Right cardiac atrium (tissue), 5 donors: ENCODE data around the gene KNDC1. TPM values are rescaled to one million over a fixed set of nuclear protein-coding genes. Genes with fewer than 3 reads are reported as not detected.

ENCODE experiments used
- ATAC-seq, 2 donors: fragments of 200-7000 bp; cut with Tn5 transposase; one replicate each; pipeline versions ENCODE4 v1.8.0 to v1.9.1; 2020; ENCODE audit warnings: moderate library complexity in 2 of 2, mild to moderate bottlenecking in 1 of 2
- DNase-seq, 3 donors: peaks; one replicate each; pipeline ENCODE4 v3.0.0-alpha.2; 2020
- H3K27ac ChIP-seq: one replicate; pipeline ENCODE4 v1.5.1; 2013; ENCODE audit warnings: mild to moderate bottlenecking, low read length, control low read depth, moderate library complexity
- H3K27me3 ChIP-seq: one replicate; pipeline ENCODE4 v1.6.1; 2013; ENCODE audit not compliant: control insufficient read depth, insufficient read depth
- H3K4me1 ChIP-seq: one replicate; pipeline ENCODE4 v1.6.1; 2013; ENCODE audit warnings: low read length; ENCODE audit not compliant: control insufficient read depth, insufficient read depth
- H3K4me3 ChIP-seq: one replicate; pipeline ENCODE4 v1.5.1; 2013; ENCODE audit warnings: low read length, control low read depth
- H3K9me3 ChIP-seq: one replicate; pipeline ENCODE4 v1.6.1; 2013; ENCODE audit warnings: low read length; ENCODE audit not compliant: control insufficient read depth
- WGBS: extraction: QIAGEN DNeasy Blood & Tissue Kit; methylation state at CpG from one replicate; pipeline ENCODE4 v1.1.7; 2013; 5-methylcytosine and 5-hydroxymethylcytosine counted together
- intact Hi-C, 4 donors: fragments of 100-400 bp; cut with DNase I; formaldehyde crosslinking; loops; one replicate each; pipeline versions ENCODE4 v1.11.0 to v1.14.0; 2022 to 2023
- microRNA-seq, 2 donors: library from miRNA; unstranded; fragments of <30 nt; microRNA quantifications; one replicate each; pipeline ENCODE4 v1.2.0, GENCODE V29; 2020 to 2021
- polyA plus RNA-seq: library from polyadenylated mRNA; stranded (reverse); fragments of 200-250 nt; gene quantifications from one replicate; pipeline ENCODE4 v1.2.3, GENCODE V29; 2013
- total RNA-seq, 4 donors: library from RNA; stranded (reverse); fragmentation: NEBNext Ultra II Directional; extraction: Animal tissue kit (Norgen Biotek cat#: 25700); gene quantifications; one replicate each; pipeline ENCODE4 v1.2.1, GENCODE V29; 2021
- donor health status: healthy with polysubstance abuse.
- donor health status: DM: no; HTN: yes; CAD: no.
- donor health status: DM: no; HTN: no; CAD: no.
- donor health status: DM: no; HTN: yes; CAD: no; lungs with severe emphysema.
- donor health status: DM: yes; HTN: yes; CAD: no.

The KNDC1 gene
- total and polyA plus RNA-seq, 5 donors: 0.23 to 1.4 (median 0.50) TPM

GRCh38 chr10:133272964-133273420, 113.0 kb downstream of the KNDC1 start:
- H3K4me1 ChIP-seq: no peaks in the 10 kb centered on the region
- no peaks in the 10 kb centered on the region for H3K27me3 ChIP-seq
- DNase-seq (peak in 1 of 3 donors; percentile 53), ATAC-seq (no peak)
- 86% methylated on average over 25 of the region's 25 CpGs for WGBS
- intact Hi-C loops: no loop called here
- no peak overlapping the region for H3K27ac ChIP-seq
- no peak overlapping the region for H3K4me3 ChIP-seq
- H3K9me3 ChIP-seq: no peaks in the 10 kb centered on the region

DNA sequence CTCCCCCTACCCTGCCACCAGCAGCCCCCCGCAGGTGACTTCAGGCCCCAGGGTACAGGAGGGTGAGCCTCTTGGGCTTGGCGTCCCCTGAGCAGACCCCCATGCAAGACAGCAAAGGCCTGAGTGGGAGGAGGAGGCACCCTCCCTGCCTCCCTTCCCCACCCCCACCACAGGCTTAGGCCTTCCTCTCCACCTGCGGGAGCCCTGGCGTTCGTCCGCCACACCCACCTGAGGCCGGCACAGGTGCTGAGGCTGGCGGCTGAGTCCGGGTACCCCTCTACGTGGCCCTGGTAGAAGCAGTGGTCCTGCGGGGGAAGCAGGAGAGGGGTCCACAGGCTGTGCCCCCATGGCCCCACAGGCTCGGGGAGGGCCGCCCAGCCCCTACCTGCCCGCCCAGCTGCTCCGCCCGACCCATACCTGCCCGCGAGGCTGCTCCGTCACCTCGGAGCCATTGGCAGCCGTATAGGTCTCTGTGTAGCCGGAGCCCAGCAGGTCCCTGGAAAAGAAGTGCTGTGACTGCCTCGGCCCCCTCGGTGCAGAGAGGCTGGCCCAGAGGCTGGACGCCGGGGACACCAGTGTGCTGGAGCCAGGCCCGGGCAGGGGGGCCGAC, 113.6 kb downstream of the KNDC1 start:
- H3K27ac ChIP-seq: no peak overlapping the region
- H3K4me3 ChIP-seq: no peak overlapping the region
- intact Hi-C loops: no loop called here
- DNase-seq (peak in 1 of 3 donors; percentile 57), ATAC-seq (no peak)
- no peaks in the 10 kb centered on the region for H3K4me1 ChIP-seq
- no peaks in the 10 kb centered on the region for H3K27me3 ChIP-seq
- 90% methylated on average over 28 of the region's 28 CpGs for WGBS
- H3K9me3 ChIP-seq: no peaks in the 10 kb centered on the region

GRCh38 chr10:133274751-133275683, 115.0 kb downstream of the KNDC1 start:
- peak in 1 of 3 donors; percentile 57 for DNase-seq
- WGBS: 34% methylated on average over 26 of the region's 26 CpGs
- Histone ChIP-seq H3K9me3 (no peaks in the 10 kb centered on the region), H3K27ac (no peak overlapping the region), H3K4me3 (no peak overlapping the region), H3K27me3 (no peaks in the 10 kb centered on the region), H3K4me1 (no peaks in the 10 kb centered on the region)
- no peak for ATAC-seq
- intact Hi-C loops: no loop called here

GRCh38 chr10:133275684-133276092, 115.7 kb downstream of the KNDC1 start:
- ATAC-seq (no peak), DNase-seq (peak in 1 of 3 donors; percentile 20)
- H3K27me3 ChIP-seq: no peaks in the 10 kb centered on the region
- H3K27ac ChIP-seq: no peak overlapping the region
- H3K4me3 ChIP-seq: no peak overlapping the region
- no peaks in the 10 kb centered on the region for H3K4me1 ChIP-seq
- intact Hi-C loops: no loop called here
- H3K9me3 ChIP-seq: no peaks in the 10 kb centered on the region
- 35% methylated on average over 12 of the region's 12 CpGs for WGBS

Small RNAs within 50 kb of the gene (microRNA-seq; reads per million reads assigned to microRNA genes)
- 12.6 to 18.7 reads per million in 2 donors for gene MIR202

Other genes starting within 250 kb of the KNDC1 start
- 1 to 10 TPM; 1.5 to 1.8 (median 1.7) TPM for gene CFAP46, start 217.6 kb upstream of the KNDC1 start, total RNA-seq
- gene CFAP46, start 217.6 kb upstream of the KNDC1 start, polyA plus RNA-seq: 1.00 TPM
- gene ADGRA1, start 72.3 kb upstream of the KNDC1 start, total RNA-seq: under 1 TPM in 1 of 4 donors, not detected in 3; 0.14 TPM
- gene ADGRA1, start 72.3 kb upstream of the KNDC1 start, polyA plus RNA-seq: 0.02 TPM
- not detected for gene UTF1, start 70.0 kb downstream of the KNDC1 start, total RNA-seq
- gene UTF1, start 70.0 kb downstream of the KNDC1 start, polyA plus RNA-seq: not detected
- under 1 TPM; 0.45 to 0.89 (median 0.68) TPM for gene VENTX, start 77.6 kb downstream of the KNDC1 start, total RNA-seq
- 0.48 TPM for gene VENTX, start 77.6 kb downstream of the KNDC1 start, polyA plus RNA-seq
- gene ADAM8, start 116.6 kb downstream of the KNDC1 start, total RNA-seq: 1 to 10 TPM; 1.4 to 2.1 (median 1.5) TPM
- gene ADAM8, start 116.6 kb downstream of the KNDC1 start, polyA plus RNA-seq: 0.50 TPM
- 10 to 100 TPM; 34.9 to 45.9 (median 37.4) TPM for gene TUBGCP2, start 148.7 kb downstream of the KNDC1 start, total RNA-seq
- gene TUBGCP2, start 148.7 kb downstream of the KNDC1 start, polyA plus RNA-seq: 23.0 TPM
- gene ZNF511, start 148.7 kb downstream of the KNDC1 start, total RNA-seq: 10 to 100 TPM; 40.2 to 51.8 (median 49.2) TPM
- 60.8 TPM for gene ZNF511, start 148.7 kb downstream of the KNDC1 start, polyA plus RNA-seq
- not detected for gene CALY, start 176.7 kb downstream of the KNDC1 start, total RNA-seq
- 0.18 TPM for gene CALY, start 176.7 kb downstream of the KNDC1 start, polyA plus RNA-seq
- gene PRAP1, start 187.2 kb downstream of the KNDC1 start, total RNA-seq: not detected
- not detected for gene PRAP1, start 187.2 kb downstream of the KNDC1 start, polyA plus RNA-seq
- gene FUOM, start 197.8 kb downstream of the KNDC1 start, total RNA-seq: 10 to 100 TPM; 19.7 to 25.0 (median 21.8) TPM
- 26.9 TPM for gene FUOM, start 197.8 kb downstream of the KNDC1 start, polyA plus RNA-seq
- 100 to 1,000 TPM in 2 of 4 donors, 10 to 100 TPM in 2; 91.0 to 124 (median 107) TPM for gene ECHS1, start 213.1 kb downstream of the KNDC1 start, total RNA-seq
- gene ECHS1, start 213.1 kb downstream of the KNDC1 start, polyA plus RNA-seq: 177 TPM
- gene PAOX, start 219.0 kb downstream of the KNDC1 start, total RNA-seq: 1 to 10 TPM; 2.9 to 3.4 (median 3.2) TPM
- gene PAOX, start 219.0 kb downstream of the KNDC1 start, polyA plus RNA-seq: 2.7 TPM
- 10 to 100 TPM; 17.2 to 21.7 (median 19.9) TPM for gene MTG1, start 233.9 kb downstream of the KNDC1 start, total RNA-seq
- 25.3 TPM for gene MTG1, start 233.9 kb downstream of the KNDC1 start, polyA plus RNA-seq